Endothelial cell of umbilical vein (primary cell): ENCODE measurements around the gene MAP2K5. TPM values are rescaled to one million over a fixed set of nuclear protein-coding genes. Genes with fewer than 3 reads are reported as not detected.

ENCODE experiments used
- BruUV-seq: library from RNA; stranded (reverse); fragments of 400-500 nt; replicated peaks from 2 replicates; lab custom pipeline; 2021; lab: Mats Ljungman, UMichigan
- CTCF ChIA-PET: fragments of 300-600, 350-600 bp; sonication (Branson Sonifier 250); formaldehyde crosslinking; loops from one replicate; lab custom pipeline; 2021; ENCODE audit warnings: antibody characterized with exemption, inconsistent platforms; lab: Charles Lee
- POLR2A ChIA-PET: fragments of 300-600, 350-600 bp; sonication (Branson Sonifier 250); formaldehyde crosslinking; loops from one replicate; lab custom pipeline; 2021; ENCODE audit warnings: antibody characterized with exemption, inconsistent platforms; lab: Charles Lee
- DNase-seq: peaks from one replicate; pipeline ENCODE4 v3.0.0-alpha.2; 2011; ENCODE audit warnings: low read depth, low spot score
- FAIRE-seq: peaks from 2 replicates; lab custom pipeline; 2011; peaks lifted over from hg19 to GRCh38; lab: Jason Lieb, UNC
- H2AFZ ChIP-seq: 2 replicates; pipeline ENCODE4 v1.6.0; 2012; ENCODE audit warnings: low read depth, low read length, control low read depth, inconsistent platforms
- H3K27ac ChIP-seq: 2 replicates; pipeline ENCODE4 v1.5.1; 2011; ENCODE audit warnings: low read depth, mild to moderate bottlenecking, control low read depth, low read length, moderate library complexity; ENCODE audit not compliant: insufficient read depth
- H3K27me3 ChIP-seq, 2 experiments: 2 replicates each; pipeline versions ENCODE4 v1.6.0 to v1.6.1; 2011; ENCODE audit warnings: low read length in 2 of 2, mixed read lengths in 1 of 2; ENCODE audit not compliant: control insufficient read depth in 2 of 2, insufficient read depth in 2 of 2
- H3K36me3 ChIP-seq, 2 experiments: 2 replicates in 1 of 2; 3 replicates in 1 of 2; pipeline ENCODE4 v1.5.1; 2011; ENCODE audit warnings: low read length in 2 of 2, mild to moderate bottlenecking in 1 of 2, moderate library complexity in 1 of 2; ENCODE audit not compliant: control insufficient read depth in 2 of 2, insufficient read depth in 2 of 2; ENCODE audit errors: extremely low read depth in 1 of 2
- H3K4me1 ChIP-seq: 3 replicates; pipeline ENCODE4 v1.5.1; 2011; ENCODE audit warnings: mild to moderate bottlenecking, low read length; ENCODE audit not compliant: control insufficient read depth, insufficient read depth; ENCODE audit errors: extremely low read depth
- H3K4me2 ChIP-seq: 2 replicates; pipeline ENCODE4 v1.6.1; 2011; ENCODE audit warnings: low read length, control low read depth, mixed read lengths; ENCODE audit not compliant: insufficient read depth
- H3K4me3 ChIP-seq, 3 experiments: fragments of 200-600 bp in 1 of 3; sonication (generic), shearing (Covaris generic) in 1 of 3; replicated peaks in 1 of 3; 2 replicates each; pipeline ENCODE4 v1.5.1; 2011 to 2016; ENCODE audit warnings: control low read depth in 3 of 3, low read length in 3 of 3, mild to moderate bottlenecking in 2 of 3, inconsistent platforms in 1 of 3, low read depth in 1 of 3, moderate library complexity in 1 of 3; ENCODE audit not compliant: insufficient read depth in 1 of 3
- H3K79me2 ChIP-seq: 2 replicates; pipeline ENCODE4 v1.6.0; 2012; ENCODE audit warnings: low read length, inconsistent platforms; ENCODE audit not compliant: control insufficient read depth, insufficient read depth
- H3K9ac ChIP-seq: replicated peaks from 2 replicates; pipeline ENCODE3; 2011; ENCODE audit warnings: low read length, control low read depth; ENCODE audit not compliant: insufficient read depth; ENCODE audit errors: extremely low read depth
- H3K9me1 ChIP-seq: replicated peaks from 3 replicates; pipeline ENCODE4 v1.6.0; 2011; ENCODE audit warnings: mild to moderate bottlenecking, low read length; ENCODE audit not compliant: control insufficient read depth, insufficient read depth; ENCODE audit errors: extremely low read depth
- H3K9me3 ChIP-seq: replicated peaks from 2 replicates; pipeline ENCODE4 v1.5.1; 2012; ENCODE audit warnings: low read length, inconsistent platforms; ENCODE audit not compliant: control insufficient read depth, insufficient read depth
- H4K20me1 ChIP-seq: replicated peaks from 2 replicates; pipeline ENCODE3; 2011; ENCODE audit warnings: mild to moderate bottlenecking, low read length; ENCODE audit not compliant: control insufficient read depth, insufficient read depth; ENCODE audit errors: extremely low read depth
- EZH2 ChIP-seq: IDR thresholded peaks from 2 replicates; pipeline ENCODE4 v1.6.1; 2012; ENCODE audit warnings: borderline replicate concordance, low read depth, mild to moderate bottlenecking, moderate library complexity, low read length, inconsistent platforms; ENCODE audit not compliant: severe bottlenecking
- FOS ChIP-seq: IDR thresholded peaks from 2 replicates; pipeline ENCODE4 v1.6.1; 2011; ENCODE audit warnings: mild to moderate bottlenecking, low read length, moderate library complexity, borderline replicate concordance; ENCODE audit not compliant: insufficient read depth
- GATA2 ChIP-seq: IDR thresholded peaks from 2 replicates; pipeline ENCODE4 v1.7.0; 2011; ENCODE audit warnings: low read depth, mild to moderate bottlenecking, moderate library complexity, mixed read lengths, low read length; ENCODE audit not compliant: insufficient read length, insufficient read depth
- JUN ChIP-seq: IDR thresholded peaks from 2 replicates; pipeline ENCODE4 v1.6.1; 2011; ENCODE audit warnings: borderline replicate concordance, low read depth; ENCODE audit not compliant: insufficient read length, insufficient read depth
- MAX ChIP-seq: IDR thresholded peaks from 2 replicates; pipeline ENCODE4 v1.6.1; 2011; ENCODE audit not compliant: insufficient read depth, insufficient read length
- MYC ChIP-seq: IDR thresholded peaks from one replicate; pipeline ENCODE4 v1.6.1; 2011; ENCODE audit warnings: mild to moderate bottlenecking, low read depth, low read length
- POLR2A ChIP-seq: IDR thresholded peaks from 2 replicates; pipeline ENCODE4 v1.6.1; 2012; ENCODE audit warnings: low read depth, mild to moderate bottlenecking, control low read depth, low read length
- POLR2AphosphoS5 ChIP-seq: IDR thresholded peaks from 2 replicates; pipeline ENCODE4 v1.6.1; 2012; ENCODE audit warnings: low read depth, mild to moderate bottlenecking, control low read depth, low read length, moderate library complexity; ENCODE audit not compliant: insufficient read depth
- dilution Hi-C: fragments of 300-500 bp; cut with MboI; formaldehyde crosslinking; loops from one replicate; pipeline ENCODE4 v1.15.0; 2019; ENCODE audit warnings: low sequenced_read_pairs; ENCODE audit not compliant: extremely low pct_ligation_motif_present
- intact Hi-C: fragments of 100-400 bp; cut with micrococcal nuclease; formaldehyde crosslinking; loops from one replicate; pipeline ENCODE4 v1.10.0; 2022
- polyA plus RNA-seq, 4 experiments: library from polyadenylated mRNA; depleted of rRNA in 3 of 4; stranded (reverse) in 3 of 4; unstranded in 1 of 4; fragments of >200 nt; gene quantifications; 2 replicates each; pipeline versions ENCODE4 v1.2.1 to v1.2.3, GENCODE V29; 2011 to 2012; ENCODE audit warnings: missing spikeins in 1 of 4
- total RNA-seq: library from RNA; stranded (reverse); gene quantifications from 2 replicates; pipeline ENCODE4 v1.2.3, GENCODE V29; 2021
- TF ChIP-seq, protein P1 (sequence below), 2 donors: IDR thresholded peaks; 1 replicate in 1 of 2; 2 replicates in 1 of 2; pipeline ENCODE4 v1.5.1; 2011; ENCODE audit warnings: low read length in 2 of 2, mild to moderate bottlenecking in 2 of 2, moderate library complexity in 2 of 2, control low read depth in 1 of 2, inconsistent platforms in 1 of 2, low read depth in 1 of 2; ENCODE audit not compliant: insufficient read depth in 1 of 2; ENCODE audit errors: extremely low read depth in 1 of 2

Gene MAP2K5
- total and polyA plus RNA-seq, 2 donors (not counting 3 experiments of a cell fraction or from before 2014, with no cell fraction given) = 4.9 to 24.7 TPM

GRCh38 chr15:67511606-67512005, 30.9 kb upstream of the MAP2K5 start:
- H2AFZ ChIP-seq = no peak overlapping the region
- no peaks in the 10 kb centered on the region for H4K20me1 ChIP-seq
- no peaks in the 10 kb centered on the region for H3K9me1 ChIP-seq
- intact Hi-C loops (no loop called here), dilution Hi-C loops (no loop called here)
- POLR2A ChIA-PET = no interaction called here
- no peaks in the 10 kb centered on the region for H3K4me1 ChIP-seq
- no peak overlapping the region for H3K27ac ChIP-seq
- H3K4me2 ChIP-seq = no peak overlapping the region
- CTCF ChIA-PET = interaction anchor here (0.7 to 1.8 kb wide), 4 partner anchors 10 to 269 kb away, joined by 3 to 5 read pairs (median 4); no protein-coding TSS in a partner anchor
- no peaks in the 10 kb centered on the region for H3K36me3 ChIP-seq
- FAIRE-seq = no peak
- no peaks in the 10 kb centered on the region for H3K9me3 ChIP-seq
- no peaks in the 10 kb centered on the region for H3K79me2 ChIP-seq
- no peak for DNase-seq
- no peaks in the 10 kb centered on the region for H3K27me3 ChIP-seq
- TF ChIP-seq MAX (no peak), GATA2 (no peak), POLR2A (no peak), MYC (no peak), EZH2 (no peak), POLR2AphosphoS5 (no peak), FOS (no peak), JUN (no peak)
- TF ChIP-seq, protein P1, sequence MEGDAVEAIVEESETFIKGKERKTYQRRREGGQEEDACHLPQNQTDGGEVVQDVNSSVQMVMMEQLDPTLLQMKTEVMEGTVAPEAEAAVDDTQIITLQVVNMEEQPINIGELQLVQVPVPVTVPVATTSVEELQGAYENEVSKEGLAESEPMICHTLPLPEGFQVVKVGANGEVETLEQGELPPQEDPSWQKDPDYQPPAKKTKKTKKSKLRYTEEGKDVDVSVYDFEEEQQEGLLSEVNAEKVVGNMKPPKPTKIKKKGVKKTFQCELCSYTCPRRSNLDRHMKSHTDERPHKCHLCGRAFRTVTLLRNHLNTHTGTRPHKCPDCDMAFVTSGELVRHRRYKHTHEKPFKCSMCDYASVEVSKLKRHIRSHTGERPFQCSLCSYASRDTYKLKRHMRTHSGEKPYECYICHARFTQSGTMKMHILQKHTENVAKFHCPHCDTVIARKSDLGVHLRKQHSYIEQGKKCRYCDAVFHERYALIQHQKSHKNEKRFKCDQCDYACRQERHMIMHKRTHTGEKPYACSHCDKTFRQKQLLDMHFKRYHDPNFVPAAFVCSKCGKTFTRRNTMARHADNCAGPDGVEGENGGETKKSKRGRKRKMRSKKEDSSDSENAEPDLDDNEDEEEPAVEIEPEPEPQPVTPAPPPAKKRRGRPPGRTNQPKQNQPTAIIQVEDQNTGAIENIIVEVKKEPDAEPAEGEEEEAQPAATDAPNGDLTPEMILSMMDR (IDR thresholded peaks at IDR 0.05; ENCODE audit: extremely low read depth in 1 of 2, insufficient read depth in 1 of 2, low read depth in 1 of 2, low read length in 2 of 2) = no peak
- no TSS peak for BruUV-seq
- no peak overlapping the region for H3K4me3 ChIP-seq
- H3K9ac ChIP-seq = no peak overlapping the region
